GM10847 (cell line): ENCODE data around the gene CDC42BPB.
A peak's percentile ranks its signal among the peaks of the same experiment; 100 is the strongest.

ENCODE experiments used
- POLR2A ChIP-seq: IDR thresholded peaks from 2 replicates; pipeline ENCODE4 v1.6.1; 2011; ENCODE audit not compliant: insufficient read length; ENCODE audit errors: extremely low read depth

The CDC42BPB gene

DNA sequence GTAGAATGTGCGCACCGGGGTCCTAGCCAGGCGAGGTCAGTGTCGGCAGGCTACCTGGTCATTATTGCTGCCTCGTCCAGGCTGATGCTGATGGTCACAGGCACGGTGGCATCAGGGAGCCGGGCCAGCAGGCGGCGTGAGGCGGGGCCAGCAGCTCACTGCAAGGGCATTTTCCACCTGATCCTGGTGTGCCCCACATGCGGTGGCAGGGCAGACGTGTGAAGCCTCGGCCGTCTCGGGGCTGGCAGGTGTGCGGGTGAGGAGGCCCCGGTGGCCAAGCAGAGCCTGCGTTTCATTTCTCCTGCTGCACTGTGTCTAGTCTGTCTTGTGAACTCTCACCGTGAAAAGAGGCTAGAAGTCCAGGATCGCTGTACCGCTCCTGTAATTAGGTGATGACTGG is 146.9 kb downstream of the CDC42BPB start:
- no peak for TF ChIP-seq POLR2A

- TF ChIP-seq POLR2A, result no peak
Observed at GRCh38 chr14:102909911-102910310, 147.4 kb downstream of the CDC42BPB start.

DNA sequence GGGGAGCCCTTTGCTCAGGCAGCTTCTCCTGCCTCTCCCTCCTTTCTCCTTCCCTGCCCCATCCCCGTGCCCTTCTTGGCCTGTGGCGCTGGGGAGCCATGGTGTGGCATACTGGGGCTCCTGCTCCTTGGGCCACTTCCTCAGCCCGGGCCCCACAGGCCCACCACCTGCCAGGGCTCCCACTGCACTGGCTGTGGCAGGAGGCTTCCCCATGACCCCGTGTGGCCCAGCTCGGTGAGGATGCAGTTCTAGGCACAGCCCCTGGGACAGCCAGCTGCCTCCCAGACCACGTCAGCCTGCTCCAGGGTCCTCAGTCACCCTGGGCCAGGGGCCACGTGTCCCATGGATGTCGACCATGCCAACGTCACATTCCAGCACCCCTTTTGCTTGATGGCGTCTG is 147.9 kb downstream of the CDC42BPB start:
- no peak for TF ChIP-seq POLR2A

DNA sequence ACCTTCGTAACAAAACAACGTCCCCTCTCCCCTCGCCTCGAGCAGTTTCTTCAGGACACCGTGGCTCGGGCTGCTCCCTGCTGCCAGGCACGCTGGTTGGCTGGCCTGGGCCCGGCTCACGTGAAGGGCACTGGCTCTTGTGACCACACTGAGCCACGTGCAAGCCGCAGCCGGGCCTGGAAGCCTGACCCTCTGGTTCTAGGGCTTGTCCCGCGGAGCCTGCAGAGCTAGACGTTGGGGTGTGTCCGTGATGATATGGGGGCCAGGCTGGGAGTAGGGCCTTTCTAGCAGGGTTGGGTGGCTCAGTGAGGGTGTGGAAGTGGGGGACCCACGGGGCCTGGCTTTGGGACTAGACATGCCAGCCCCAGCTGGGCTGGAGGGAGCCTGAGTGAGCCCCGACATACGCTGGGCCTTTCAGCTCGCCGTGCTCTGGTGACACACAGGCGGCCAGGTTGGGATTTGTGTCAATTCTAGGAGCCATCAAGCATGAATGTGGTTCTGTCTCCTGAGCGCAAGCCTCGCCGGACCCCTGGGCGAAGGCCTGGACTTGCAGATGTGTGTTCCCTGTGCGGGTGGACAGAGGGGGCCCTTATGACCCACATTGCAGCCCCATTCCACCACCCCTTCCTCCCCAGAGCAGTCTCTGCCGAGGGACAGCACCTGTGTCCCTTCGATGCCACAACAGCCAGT is 148.4 kb downstream of the CDC42BPB start:
- TF ChIP-seq POLR2A, result no peak

- TF ChIP-seq POLR2A, result no peak
Observed at GRCh38 chr14:102907980-102908730, 149.2 kb downstream of the CDC42BPB start.

DNA sequence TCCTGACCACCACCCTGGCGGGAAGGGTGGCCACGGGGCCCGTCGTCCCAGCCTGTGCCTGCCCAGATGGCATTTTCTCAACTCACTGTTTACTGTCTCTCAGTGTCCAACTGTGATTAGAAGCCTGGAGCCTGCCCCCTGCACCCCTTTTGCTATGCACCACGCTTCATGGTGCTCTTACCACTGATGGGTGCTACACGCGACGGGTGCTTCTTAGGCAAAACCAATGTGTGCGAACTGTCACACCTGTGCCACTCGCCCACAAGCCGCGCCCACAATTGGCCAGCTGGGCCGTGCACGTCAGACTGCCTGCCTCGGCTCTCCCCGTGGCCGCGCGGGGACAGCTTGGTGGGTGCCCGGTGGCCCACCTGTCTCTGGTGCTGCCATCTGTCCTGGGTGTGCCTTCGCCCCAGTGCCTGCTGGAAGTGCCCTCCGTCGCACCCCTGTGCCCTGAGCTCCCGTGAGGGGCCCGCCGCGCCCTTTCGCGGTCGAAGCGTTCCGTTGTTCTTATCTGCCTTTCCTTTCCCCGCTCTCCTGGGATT is 150.0 kb downstream of the CDC42BPB start:
- TF ChIP-seq POLR2A, result no peak

DNA sequence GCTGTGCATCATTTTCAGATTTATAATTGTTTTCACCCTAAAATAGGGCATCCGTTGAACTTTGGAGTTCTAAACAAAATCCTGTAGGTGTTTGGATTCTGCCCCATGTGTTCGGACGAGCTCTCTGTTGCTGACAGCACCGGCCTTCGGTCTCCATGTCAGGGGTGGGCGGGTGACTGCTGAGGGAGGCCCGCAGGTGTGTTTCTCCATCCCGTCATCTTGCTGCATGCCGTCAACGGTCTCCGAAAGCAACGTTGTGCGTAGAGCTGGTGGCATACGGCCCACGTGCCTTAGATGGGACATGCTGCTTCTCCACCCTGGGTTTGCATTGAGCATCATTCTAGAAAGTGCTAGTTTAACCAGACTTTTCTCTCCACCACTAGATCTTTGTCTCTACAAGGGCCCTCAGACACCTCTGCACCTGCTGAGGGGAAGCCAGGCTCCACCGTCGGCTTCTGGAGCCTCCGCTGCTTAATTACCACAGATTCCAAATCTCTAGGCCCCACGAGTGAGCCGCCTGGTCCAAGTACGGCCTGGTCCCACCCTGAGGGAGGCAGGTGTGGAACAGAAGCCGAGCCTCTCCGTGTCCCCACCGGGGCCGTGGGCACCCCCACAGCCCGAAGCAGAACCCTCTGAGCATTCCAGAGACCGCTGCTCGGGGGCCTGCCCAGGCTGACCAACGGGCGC is 150.6 kb downstream of the CDC42BPB start:
- TF ChIP-seq POLR2A, result no peak

DNA sequence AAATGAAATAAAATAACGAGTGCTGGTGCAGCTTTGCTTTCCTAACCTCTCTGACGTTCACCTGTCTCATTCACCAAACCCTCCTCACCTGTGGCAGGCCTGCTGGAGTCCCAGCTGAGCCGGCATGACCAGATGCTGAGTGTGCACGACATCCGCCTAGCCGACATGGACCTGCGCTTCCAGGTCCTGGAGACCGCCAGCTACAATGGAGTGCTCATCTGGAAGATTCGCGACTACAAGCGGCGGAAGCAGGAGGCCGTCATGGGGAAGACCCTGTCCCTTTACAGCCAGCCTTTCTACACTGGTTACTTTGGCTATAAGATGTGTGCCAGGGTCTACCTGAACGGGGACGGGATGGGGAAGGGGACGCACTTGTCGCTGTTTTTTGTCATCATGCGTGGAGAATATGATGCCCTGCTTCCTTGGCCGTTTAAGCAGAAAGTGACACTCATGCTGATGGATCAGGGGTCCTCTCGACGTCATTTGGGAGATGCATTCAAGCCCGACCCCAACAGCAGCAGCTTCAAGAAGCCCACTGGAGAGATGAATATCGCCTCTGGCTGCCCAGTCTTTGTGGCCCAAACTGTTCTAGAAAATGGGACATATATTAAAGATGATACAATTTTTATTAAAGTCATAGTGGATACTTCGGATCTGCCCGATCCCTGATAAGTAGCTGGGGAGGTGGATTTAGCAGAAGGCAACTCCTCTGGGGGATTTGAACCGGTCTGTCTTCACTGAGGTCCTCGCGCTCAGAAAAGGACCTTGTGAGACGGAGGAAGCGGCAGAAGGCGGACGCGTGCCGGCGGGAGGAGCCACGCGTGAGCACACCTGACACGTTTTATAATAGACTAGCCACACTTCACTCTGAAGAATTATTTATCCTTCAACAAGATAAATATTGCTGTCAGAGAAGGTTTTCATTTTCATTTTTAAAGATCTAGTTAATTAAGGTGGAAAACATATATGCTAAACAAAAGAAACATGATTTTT is 151.9 kb downstream of the CDC42BPB start:
- TF ChIP-seq POLR2A, result no peak

DNA sequence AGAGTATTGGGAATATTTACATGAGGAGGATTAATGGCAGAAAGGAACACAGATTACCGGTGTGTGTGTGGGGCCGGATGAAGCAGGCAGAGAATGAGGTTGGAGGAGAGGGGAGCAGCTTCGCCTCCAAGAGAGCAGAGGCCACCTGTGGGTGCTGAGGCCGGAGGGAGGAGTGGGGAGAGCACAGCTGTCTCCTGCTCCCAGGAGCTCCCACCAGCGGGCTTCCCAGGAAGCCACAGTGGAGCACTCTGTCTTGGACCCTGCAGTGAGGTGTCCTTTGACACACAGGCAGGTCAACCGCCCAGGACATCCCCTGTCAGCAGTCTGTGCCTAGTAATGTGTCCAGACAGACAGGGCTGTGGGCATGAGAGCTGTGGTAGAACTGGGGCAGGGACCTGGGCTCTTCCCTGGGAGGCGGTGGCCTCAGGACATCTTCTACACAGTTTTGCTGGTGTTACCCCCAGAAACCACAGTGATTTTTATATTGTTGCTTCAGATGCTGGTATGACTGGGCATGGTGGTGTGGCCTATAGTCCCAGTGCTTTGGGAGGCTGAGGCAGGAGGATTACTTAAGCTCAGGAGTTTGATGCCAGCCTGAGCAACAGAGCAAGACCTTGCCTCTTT is 153.3 kb downstream of the CDC42BPB start:
- no peak for TF ChIP-seq POLR2A

DNA sequence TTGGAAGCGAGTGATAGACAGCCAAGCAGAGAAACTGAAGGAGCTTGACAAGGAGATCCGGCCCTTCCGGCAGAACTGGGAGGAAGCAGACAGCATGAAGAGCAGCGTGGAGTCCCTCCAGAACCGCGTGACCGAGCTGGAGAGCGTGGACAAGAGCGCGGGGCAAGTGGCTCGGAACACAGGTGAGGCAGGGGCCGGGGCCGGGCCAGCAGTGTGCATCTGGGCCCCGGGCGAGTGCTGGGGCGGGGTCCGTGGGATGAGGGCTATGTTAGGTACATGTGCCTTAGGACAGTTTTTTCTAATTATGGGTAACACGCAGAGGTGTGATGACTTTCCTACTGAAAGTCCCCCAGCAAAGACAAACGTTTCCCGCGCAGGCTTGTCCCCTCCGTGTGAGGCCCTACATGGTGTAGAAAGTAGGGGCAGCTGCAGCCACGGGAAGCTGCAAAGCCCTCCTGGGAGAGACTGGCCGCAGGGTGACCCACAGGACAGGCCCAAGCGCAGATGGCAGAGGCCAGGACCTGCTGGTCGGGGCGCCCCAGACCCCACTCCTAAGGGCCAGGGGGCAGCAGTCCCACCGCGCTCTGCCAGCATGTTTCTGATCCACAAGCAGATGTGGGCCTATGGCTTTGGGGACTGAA is 154.0 kb downstream of the CDC42BPB start:
- TF ChIP-seq POLR2A, result no peak

DNA sequence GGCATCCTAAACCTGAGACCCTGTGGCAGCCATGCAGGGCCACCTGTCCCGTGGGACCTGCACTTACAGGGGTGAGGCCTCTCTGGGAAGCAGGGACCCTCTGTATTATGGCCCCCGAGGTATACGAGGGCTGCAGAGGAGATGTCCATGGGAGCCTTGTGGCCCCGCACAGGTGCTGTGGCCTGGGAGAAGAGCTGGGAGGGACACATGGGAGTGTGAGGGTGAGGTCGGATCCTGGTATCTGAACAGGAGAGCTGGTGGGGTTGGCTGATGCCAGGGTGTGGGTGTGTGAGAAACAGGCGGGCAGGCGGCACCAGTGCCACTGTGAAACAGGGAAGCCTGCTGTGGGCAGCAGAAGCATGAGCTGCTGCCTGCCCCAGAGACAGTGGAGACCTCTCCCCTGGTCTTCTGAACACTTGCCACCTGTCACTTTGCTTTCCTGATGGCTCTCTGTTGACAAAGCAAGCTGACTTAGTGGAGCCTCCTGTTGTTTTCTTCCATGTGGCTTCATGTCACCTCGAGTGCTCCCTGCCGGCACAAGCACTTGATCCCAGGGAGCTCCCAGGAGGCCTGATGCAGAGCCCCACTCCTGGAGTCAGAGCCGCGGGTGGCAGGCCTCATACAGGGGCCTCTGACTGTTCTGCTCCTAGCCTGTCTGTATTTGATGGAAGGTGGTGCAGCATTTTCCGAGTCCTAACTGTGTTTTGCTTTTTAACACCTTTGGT is 154.7 kb downstream of the CDC42BPB start:
- no peak for TF ChIP-seq POLR2A

- TF ChIP-seq POLR2A, result no peak
Observed at GRCh38 chr14:102902086-102902485, 155.3 kb downstream of the CDC42BPB start.

DNA sequence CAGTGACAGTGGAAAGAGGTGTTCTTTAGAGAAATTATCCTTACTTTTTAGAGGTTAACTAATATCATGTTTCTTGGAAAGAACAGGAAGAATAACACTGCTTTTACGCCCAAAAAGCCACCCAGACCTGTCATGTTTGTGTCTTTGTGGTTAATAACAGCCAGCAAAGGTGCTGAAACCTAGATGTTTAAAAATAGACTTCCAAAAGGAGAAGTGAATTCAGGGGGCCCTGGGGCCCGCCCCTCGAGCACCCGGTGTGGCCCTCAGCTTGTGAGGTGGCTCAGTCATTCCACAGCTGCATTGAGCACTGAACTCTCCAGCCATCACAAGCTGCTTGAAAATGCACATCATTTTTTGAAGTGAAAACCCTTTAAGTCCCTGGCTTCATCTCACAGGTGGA is 155.7 kb downstream of the CDC42BPB start:
- peak; percentile 32 for TF ChIP-seq POLR2A
